Head of caudate nucleus (tissue), 42 donors: ENCODE results near the gene HIC2.
"Not testable (repeated sequence)": the region's sequence is repeated elsewhere in the genome, so short reads cannot be mapped to it uniquely, and the experiment has no call there.

ENCODE experiments used
- DNase-seq, 42 donors: peaks; one replicate each; pipeline versions ENCODE4 v3.0.0 to v3.0.0-alpha.2; 2020 to 2021; ENCODE audit warnings: mixed read lengths in 7 of 42
- intact Hi-C: fragments of 100-400 bp; cut with DNase I; formaldehyde crosslinking; loops from one replicate; pipeline ENCODE4 v1.15.0; 2022

HIC2 gene

DNA sequence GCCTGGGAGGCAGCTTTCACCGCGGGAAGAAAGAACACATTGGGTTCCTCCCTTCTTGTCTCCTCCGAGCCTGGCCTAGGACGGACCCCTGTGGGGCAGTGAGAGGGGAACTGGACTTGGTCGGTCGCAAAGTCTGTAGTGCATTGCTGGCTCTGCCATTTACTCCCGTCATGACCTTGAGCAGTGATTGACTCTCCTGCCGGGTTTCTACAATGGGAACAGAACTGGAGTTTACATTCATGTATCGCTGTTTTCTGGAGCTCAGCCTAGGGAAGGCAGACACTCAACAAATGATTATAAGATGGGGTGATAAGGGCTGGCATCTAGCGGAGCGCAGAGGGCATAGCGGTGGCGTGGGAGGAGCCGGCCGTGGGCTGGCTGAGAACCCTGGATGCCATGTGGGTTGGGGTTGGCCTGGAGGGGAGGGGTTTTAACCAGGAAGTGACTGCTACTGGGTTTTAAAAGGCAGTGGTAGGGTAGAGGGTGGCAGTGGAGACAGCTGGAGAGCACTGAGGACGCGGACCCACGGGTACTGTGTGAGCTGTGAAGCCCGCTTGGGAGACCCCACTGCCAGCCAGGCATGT lies 3.1 kb downstream of the HIC2 start:
- peak in 5 of 42 donors; percentile 1 to 33 (median 5) for DNase-seq
- intact Hi-C loops, result not testable (repeated sequence)

DNA sequence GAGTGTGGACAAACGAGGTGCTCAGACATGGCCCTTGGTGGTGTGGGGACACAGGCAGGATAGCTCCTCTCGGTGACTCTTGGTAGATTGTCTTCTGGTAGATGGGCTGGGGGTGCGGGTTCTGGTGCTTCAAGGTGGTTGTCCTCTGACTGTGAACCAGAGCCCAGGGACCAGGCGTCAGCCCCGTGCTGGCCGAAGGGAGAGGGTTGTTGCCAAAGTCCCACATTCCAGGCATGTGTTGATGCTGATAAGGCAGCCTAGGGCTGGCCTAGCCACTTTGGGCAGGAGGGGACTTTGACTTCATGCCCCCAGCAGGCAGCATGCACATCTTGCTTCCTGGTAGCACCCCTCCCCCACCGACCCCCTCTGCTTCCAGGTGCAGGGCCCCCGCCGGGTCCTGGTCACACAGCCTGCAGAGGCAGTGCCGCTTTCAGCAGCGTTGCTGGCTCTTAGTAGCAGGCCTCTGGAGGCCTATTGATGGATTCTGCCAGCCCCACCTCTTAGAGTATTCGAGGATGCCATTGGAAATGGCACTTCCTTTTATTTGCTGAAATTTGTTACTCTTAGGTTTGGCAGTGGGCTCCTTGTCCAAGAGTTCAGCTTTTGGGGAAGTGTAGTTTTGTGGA lies 7.0 kb downstream of the HIC2 start:
- peak in 1 of 42 donors; percentile 7 for DNase-seq
- intact Hi-C loops, result not testable (repeated sequence)

DNA sequence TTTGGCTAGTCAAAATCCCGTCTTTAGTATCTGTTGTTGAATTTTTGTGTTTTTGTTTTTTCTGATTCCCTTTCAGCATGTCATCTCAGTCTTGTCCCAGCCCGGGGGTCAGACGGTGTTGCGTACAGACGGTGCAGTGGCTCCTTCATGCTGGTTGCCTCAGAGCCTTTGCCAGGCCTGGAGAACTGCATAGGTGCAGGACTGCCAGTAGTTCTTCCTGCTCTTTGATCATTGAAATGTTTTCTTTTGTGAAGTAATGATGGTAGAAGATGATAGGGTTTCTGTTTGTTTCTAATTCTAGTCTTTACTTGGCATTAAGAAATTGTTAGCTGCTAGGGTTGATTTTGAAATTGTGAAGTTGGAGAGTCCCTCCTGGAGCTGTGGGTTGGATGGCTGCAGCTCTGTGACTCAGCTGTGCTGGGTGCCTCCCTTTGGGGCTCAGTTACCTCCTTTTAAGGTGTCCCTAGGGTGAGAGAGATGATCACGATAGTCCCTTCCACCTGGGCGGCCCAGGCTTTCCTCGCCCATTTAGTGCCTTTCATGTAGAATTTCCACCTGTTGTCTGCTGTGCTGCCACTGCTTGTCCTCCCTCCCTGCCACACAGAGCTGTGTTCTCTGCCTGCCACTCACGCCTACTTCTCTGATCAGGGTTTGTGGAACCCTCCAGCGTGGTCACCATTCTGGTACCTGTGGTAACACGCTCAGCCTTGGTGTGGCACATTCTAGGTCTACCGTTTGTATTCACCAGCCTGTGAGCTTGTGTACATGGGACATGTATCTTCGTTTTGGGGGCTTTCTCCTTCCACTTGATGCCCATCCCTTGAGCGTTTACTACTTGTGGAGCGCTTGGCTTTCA lies 17.4 kb downstream of the HIC2 start:
- intact Hi-C loops, result not testable (repeated sequence)

DNA sequence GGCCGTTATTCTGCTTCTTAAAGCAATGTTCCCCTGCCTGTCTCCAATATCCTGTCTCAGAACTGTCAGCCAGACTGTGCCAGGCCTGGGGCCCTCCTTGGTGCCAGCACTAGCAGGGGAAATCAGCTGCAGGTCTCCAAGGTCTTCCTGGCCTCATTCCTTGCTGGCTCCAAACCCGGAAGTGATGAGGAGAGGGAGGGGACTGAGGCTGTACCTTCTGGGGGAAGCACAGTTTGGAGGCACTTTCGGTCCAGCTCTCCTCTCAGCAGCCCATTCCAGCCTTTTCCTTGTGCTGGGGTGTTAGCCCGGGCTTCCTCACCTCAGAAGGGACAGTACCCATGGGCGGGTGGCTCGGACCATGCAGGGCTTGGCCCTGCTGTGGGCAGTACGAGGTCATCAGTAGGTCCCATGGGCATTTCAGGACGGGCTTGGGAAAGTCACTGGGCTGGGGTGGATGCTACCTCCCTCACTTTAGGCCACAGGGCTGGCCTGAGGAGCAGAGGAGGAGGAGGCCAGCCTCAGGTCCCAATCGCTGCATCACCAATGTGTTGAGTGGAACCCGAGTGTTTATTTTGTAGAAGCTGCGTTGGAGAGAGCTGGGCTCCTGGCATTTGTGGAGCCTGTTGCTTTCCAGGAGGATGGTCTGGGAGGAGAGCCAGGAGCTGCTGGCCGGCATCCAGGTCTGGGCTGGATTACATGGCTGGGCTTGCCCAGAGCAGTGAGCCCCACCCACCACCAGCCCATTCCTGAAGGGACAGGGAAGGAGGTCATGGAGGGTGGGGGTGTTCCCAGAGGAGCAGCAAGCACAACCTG lies 19.0 kb downstream of the HIC2 start:
- intact Hi-C loops, result not testable (repeated sequence)
- DNase-seq, result peak in 9 of 42 donors; percentile 5 to 33 (median 14)

More for the DNA sequence above, 17.4 kb downstream of the HIC2 start:
- not testable (repeated sequence) for DNase-seq

- intact Hi-C loops, result not testable (repeated sequence)
- peak in 10 of 42 donors; percentile 0 to 31 (median 10) for DNase-seq
Observed at GRCh38 chr22:21438013-21438412, 20.8 kb downstream of the HIC2 start.

DNA sequence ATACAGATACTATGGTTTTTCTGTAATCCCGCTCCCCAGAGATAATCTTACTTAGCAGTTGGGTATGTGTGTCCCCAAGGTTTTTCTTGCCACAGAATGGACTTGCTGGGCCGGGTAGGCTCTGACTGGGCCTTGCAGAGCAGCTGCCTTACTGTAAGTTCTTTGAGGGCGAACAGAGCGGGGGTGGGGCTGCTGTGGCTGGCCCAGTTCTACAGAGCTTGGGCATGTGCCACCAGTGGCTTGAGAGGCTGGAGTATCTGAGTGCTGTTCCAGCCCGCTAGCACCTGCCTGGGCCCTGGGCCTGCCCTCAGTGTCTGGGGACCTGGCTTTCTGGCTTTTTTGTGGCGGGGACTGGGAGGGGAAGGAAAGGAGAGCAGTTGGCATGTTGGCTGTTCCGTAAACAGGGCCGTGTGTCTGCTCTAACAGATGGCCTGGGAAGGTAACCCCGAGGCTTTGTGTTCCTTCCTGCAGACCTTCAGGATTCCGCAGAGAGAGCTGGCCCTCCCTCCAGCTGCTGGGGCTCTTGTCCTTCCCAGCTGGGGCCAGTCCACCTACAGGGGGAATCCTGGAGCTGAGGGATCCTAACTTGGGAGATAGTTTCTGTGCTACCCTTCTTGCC lies 23.0 kb downstream of the HIC2 start:
- intact Hi-C loops, DNase-seq: not testable (repeated sequence)

DNA sequence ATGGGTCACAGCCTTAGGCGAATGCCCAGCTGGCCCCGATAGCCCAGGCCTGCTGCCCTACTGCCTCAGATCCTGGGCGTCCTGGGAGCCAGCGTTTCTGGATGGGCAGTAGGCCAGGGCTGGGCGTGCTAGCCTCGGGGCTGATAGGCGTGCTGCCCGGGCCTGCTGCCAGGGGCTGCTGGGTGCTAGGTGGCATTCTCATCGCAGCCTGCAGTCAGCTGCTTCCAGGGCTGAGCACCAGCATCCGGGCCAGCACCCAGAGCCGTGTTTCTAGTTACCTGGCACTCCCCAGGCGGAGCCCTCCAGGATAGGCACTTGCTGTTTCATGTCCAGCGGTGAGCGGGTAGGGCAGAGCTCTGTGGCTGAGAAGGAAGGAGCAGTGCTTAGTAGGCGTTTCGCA lies 23.5 kb downstream of the HIC2 start:
- DNase-seq, intact Hi-C loops: not testable (repeated sequence)

DNA sequence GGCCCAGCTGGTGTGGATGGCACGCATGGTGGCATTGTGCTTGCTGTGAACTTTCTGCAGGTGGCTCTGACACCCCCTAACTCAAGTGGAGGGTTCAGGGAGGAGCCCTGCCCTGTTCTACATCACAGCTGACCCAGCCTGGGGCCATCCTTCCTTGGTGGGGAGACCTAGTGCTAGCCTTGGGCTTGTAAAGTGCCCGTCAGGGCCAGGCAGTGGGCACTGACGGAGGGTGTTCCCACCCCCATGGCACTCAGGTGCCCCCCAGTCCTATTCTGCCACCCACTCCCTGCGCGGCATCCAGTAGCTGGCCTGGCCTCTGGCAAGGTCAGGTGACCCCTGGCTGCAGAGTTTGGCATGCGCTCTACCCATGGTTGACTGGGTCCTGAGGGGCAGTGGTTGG lies 24.0 kb downstream of the HIC2 start:
- intact Hi-C loops, result not testable (repeated sequence)
- DNase-seq, result peak in 4 of 42 donors; percentile 1 to 15 (median 6)

- DNase-seq, intact Hi-C loops: not testable (repeated sequence)
Observed at GRCh38 chr22:21442123-21442522, 25.0 kb downstream of the HIC2 start.

DNA sequence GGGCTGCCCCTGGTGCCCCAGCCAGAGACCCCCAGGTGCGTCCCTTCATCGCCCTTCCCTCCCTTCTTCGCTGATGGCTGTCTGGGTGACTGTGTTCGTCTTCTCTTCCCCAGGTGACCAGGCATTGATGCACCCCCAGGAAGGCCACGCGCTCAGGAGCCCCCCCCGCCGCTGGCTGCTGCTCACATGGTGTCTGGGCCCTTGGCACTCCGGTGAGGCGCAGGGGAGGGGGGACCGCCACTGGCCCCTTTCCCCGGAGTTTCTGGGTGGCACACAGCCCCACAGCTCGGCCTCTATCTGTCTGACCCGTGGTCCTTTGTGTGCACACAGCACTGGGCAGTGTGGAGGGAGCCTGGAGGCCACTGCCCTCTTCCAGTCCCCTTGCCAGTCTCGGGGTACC lies 25.5 kb downstream of the HIC2 start:
- intact Hi-C loops, result not testable (repeated sequence)
- peak in 18 of 42 donors; percentile 0 to 41 (median 11) for DNase-seq

- DNase-seq, result peak in 20 of 42 donors; percentile 1 to 36 (median 11)
- intact Hi-C loops, result no loop called here
Observed at GRCh38 chr22:21443057-21443734, 26.0 kb downstream of the HIC2 start.

GRCh38 chr22:21443735-21444421 lies 26.7 kb downstream of the HIC2 start:
- intact Hi-C loops, result no loop called here
- DNase-seq, result peak in 19 of 42 donors; percentile 0 to 37 (median 10)

DNA sequence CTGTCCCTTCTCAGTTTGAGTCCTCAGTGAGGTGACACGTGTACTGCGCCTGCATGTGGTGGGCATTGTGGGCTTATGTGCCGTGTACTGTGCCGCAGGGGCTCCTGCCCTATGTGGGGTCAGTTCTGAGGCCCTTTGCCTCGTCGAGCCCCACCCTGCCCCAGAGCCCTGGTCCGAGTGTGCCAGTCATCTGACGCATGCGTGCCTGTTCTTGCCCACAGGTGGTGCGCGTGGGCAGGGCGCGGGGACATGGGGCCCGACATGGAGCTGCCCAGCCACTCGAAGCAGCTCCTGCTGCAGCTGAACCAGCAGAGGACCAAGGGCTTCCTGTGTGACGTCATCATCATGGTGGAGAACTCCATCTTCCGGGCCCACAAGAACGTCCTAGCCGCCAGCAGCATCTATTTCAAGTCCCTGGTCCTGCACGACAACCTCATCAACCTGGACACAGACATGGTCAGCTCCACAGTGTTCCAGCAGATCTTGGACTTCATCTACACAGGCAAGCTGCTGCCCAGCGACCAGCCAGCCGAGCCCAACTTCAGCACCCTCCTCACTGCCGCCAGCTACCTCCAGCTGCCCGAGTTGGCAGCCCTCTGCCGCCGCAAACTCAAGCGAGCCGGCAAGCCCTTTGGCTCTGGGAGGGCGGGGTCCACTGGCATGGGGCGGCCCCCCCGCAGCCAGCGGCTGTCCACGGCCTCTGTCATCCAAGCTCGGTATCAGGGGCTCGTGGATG lies 27.7 kb downstream of the HIC2 start:
- peak in 18 of 42 donors; percentile 1 to 43 (median 18) for DNase-seq

DNA sequence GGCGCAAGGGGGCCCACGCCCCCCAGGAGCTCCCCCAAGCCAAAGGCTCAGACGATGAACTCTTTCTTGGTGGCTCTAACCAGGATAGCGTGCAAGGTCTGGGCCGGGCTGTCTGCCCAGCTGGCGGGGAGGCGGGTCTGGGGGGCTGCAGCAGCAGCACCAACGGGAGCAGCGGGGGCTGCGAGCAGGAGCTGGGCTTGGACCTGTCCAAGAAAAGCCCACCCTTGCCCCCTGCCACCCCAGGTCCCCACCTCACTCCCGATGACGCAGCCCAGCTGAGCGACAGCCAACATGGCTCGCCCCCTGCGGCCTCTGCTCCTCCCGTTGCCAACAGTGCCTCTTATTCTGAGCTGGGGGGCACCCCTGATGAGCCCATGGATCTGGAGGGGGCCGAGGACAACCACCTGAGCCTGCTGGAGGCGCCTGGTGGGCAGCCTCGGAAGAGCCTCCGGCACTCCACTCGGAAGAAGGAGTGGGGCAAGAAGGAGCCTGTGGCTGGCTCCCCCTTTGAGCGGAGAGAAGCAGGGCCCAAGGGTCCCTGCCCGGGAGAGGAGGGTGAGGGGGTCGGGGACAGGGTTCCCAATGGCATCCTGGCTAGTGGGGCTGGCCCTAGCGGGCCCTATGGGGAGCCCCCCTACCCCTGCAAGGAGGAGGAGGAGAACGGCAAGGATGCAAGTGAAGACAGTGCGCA lies 28.4 kb downstream of the HIC2 start:
- intact Hi-C loops, result no loop called here
- peak in 15 of 42 donors; percentile 2 to 24 (median 6) for DNase-seq

More for the DNA sequence above, 27.7 kb downstream of the HIC2 start:
- intact Hi-C loops, result no loop called here

DNA sequence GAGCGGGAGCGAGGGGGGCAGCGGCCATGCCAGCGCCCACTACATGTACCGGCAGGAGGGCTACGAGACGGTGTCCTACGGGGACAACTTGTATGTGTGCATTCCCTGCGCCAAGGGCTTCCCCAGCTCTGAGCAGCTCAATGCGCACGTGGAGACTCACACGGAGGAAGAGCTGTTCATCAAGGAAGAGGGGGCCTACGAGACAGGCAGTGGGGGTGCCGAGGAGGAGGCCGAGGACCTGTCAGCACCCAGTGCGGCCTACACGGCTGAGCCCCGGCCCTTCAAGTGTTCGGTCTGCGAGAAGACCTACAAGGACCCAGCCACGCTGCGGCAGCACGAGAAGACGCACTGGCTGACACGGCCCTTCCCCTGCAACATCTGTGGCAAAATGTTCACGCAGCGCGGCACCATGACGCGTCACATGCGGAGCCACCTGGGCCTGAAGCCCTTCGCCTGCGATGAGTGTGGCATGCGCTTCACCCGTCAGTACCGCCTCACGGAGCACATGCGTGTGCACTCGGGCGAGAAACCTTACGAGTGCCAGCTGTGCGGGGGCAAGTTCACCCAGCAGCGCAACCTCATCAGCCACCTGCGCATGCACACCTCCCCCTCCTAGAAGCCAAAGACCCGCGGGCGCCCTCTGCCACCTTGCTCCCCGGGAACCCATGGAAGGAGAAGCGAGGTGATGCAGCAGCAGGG lies 29.1 kb downstream of the HIC2 start:
- DNase-seq, result peak in 18 of 42 donors; percentile 0 to 41 (median 8)
- intact Hi-C loops, result no loop called here
